ENCODE measurements around the gene PGR.

DNA sequence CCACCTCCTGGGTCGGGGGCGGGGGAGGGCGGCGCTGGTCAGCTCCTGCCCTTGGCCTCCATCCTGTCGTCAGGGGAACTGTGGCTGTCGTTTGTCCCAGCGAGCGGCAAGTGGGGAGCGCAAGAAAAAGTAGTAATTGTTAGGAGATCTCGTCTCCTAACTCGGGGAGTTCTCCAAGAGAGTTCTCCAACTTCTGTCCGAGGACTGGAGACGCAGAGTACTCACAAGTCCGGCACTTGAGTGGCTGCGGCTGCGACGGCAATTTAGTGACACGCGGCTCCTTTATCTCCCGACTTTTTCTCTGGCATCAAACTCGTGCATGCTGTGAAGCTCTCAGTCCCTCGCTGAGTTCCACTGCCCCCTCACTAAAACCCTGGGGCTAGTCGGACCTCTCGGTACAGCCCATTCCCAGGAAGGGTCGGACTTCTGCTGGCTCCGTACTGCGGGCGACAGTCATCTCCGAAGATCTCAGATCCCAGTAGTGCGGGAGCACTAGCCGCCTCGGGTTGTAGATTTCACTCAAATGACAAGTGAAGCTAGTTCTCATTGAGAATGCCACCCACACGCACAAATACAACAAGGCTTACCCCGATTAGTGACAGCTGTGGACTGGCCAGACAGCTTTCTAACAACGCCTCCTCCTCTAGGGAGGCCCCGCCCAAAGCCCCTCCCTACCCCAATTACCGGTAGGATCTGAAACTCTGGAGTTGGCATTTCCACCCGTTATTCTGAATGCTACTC lies at the start of gene PGR:
- no peak for TF ChIP-seq POLR2A (IDR thresholded peaks at IDR 0.05)
- peak in 1 of 3 donors; percentile 32 for TF ChIP-seq POLR2AphosphoS5 (IDR thresholded peaks at IDR 0.05)

All from spleen (tissue), 3 donors.